Measurements from ENCODE around the gene CUZD1.

GRCh38 chr10:122786269-122786668 lies 59.4 kb downstream of the CUZD1 start:
- TF ChIP-seq POLR2A (IDR thresholded peaks at IDR 0.05): no peak
- TF ChIP-seq CTCF (IDR thresholded peaks at IDR 0.05): no peak
- TF ChIP-seq POLR2AphosphoS5 (IDR thresholded peaks at IDR 0.05): no peak
